Measurements from ENCODE around the gene ZNF91.

DNA sequence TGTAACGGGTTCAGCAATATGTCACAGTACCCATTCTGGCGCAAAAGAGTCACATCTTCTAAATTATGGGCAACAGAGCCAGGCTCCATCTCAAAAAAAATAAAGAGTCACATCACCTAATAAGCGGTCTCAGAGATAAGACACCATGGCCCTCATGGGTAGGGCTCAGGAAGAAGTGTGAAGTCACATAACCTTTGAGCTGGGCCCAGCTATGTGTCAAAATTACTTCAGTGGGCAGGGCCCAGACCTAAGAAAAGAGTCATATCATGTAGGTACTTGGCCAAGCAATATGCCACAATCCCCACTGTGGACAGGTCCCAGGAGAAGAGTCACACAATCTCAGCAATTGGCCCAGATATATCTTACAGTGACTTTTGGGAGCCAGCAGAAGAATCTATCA lies 11.4 kb upstream of the ZNF91 start:
- TF ChIP-seq, protein P1, sequence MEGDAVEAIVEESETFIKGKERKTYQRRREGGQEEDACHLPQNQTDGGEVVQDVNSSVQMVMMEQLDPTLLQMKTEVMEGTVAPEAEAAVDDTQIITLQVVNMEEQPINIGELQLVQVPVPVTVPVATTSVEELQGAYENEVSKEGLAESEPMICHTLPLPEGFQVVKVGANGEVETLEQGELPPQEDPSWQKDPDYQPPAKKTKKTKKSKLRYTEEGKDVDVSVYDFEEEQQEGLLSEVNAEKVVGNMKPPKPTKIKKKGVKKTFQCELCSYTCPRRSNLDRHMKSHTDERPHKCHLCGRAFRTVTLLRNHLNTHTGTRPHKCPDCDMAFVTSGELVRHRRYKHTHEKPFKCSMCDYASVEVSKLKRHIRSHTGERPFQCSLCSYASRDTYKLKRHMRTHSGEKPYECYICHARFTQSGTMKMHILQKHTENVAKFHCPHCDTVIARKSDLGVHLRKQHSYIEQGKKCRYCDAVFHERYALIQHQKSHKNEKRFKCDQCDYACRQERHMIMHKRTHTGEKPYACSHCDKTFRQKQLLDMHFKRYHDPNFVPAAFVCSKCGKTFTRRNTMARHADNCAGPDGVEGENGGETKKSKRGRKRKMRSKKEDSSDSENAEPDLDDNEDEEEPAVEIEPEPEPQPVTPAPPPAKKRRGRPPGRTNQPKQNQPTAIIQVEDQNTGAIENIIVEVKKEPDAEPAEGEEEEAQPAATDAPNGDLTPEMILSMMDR (IDR thresholded peaks at IDR 0.05), result no peak
- no peak for TF ChIP-seq POLR2A (IDR thresholded peaks at IDR 0.05)

Measured in uterus (tissue), 2 donors.